ENCODE measurements around the gene GNAI3. TPM values are rescaled to one million over a fixed set of nuclear protein-coding genes. Genes with fewer than 3 reads are reported as not detected.
A peak's percentile ranks its signal among the peaks of the same experiment; 100 is the strongest.

Gene GNAI3
- polyA plus RNA-seq, 1 donor (not counting 4 experiments of a cell fraction or from before 2014, with no cell fraction given): 14.1 TPM

DNA sequence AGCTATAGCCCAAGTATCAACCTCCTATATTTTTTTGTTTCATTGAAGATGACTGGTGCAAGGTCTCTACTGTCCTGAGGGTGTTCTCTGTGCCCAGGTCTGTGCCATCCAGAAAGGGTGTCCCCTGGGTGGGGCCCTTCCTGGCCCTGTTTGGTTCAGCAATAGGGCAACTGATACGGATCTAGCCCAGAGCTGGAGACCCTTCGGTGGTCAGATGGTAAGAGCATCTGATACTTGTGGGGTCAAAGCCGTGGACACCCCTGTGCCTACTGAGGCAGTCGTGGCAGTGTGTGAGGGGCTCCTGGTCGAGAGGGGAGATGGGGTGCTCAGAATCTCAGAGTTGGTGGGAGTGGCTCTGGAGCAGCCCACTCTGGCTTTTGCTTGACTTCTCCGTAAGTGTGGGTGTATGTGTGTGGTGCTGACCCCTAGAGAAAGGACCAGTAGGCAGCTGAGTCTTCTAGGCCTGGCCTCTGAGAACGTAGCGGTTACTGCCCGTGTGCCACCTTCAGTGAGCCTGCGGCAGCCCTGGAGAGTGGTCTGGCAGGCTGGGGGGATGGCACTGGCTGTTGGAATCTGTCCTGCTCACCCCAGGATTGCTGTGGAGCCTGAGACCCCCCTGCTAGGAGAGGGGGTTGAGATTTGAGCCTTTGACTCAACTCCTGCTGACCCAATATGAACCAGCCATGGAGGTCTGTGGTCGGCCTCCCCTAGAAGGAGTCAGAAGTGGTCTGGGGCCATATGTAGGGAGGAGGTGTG, 73.9 kb downstream of the GNAI3 start:
- Histone ChIP-seq H3K4me2 (ENCODE audit: control insufficient read depth, extremely low read depth, insufficient read depth, low read depth, low read length) (peak overlapping the region; percentile 99), H3K4me1 (ENCODE audit: control insufficient read depth, extremely low read depth, insufficient read depth, low read length) (peaks cover 24% of the 10 kb centered on the region), H3K4me3 (ENCODE audit: control insufficient read depth in 2 of 3, extremely low read depth in 1 of 3, insufficient read depth in 2 of 3, low read depth in 1 of 3, low read length in 3 of 3) (no peak overlapping the region), H3K27ac (ENCODE audit: control insufficient read depth, insufficient read depth, low read length) (no peak overlapping the region), H4K20me1 (ENCODE audit: control insufficient read depth, extremely low read depth, insufficient read depth, low read length) (no peaks in the 10 kb centered on the region), H3K9me1 (ENCODE audit: control insufficient read depth, extremely low read depth, insufficient read depth, low read length) (no peaks in the 10 kb centered on the region), H3K27me3 (ENCODE audit: control insufficient read depth, extremely low read depth, insufficient read depth, low read length) (no peaks in the 10 kb centered on the region), H3K79me2 (ENCODE audit: control insufficient read depth, insufficient read depth, low read length) (peaks cover 50% of the 10 kb centered on the region), H3K9ac (ENCODE audit: control insufficient read depth, extremely low read depth, insufficient read depth, low read length) (no peak overlapping the region), H3K36me3 (ENCODE audit: control insufficient read depth in 2 of 2, extremely low read depth in 1 of 2, insufficient read depth in 2 of 2, low read length in 2 of 2) (peaks cover 0 to 5% of the 10 kb centered on the region in 2 experiments), H2AFZ (ENCODE audit: control insufficient read depth, low read length) (no peak overlapping the region), H3K9me3 (ENCODE audit: control insufficient read depth, low read depth, low read length) (no peaks in the 10 kb centered on the region)
- dilution Hi-C loops (cut with MboI; ENCODE audit: extremely low pct_ligation_motif_present, low sequenced_read_pairs): no loop called here
- DNase-seq (ENCODE audit: low read depth, low spot score) (no peak), FAIRE-seq (no peak)
- no peak for TF ChIP-seq EZH2 (IDR thresholded peaks at IDR 0.05; ENCODE audit: low read length)
- TF ChIP-seq, protein P1, sequence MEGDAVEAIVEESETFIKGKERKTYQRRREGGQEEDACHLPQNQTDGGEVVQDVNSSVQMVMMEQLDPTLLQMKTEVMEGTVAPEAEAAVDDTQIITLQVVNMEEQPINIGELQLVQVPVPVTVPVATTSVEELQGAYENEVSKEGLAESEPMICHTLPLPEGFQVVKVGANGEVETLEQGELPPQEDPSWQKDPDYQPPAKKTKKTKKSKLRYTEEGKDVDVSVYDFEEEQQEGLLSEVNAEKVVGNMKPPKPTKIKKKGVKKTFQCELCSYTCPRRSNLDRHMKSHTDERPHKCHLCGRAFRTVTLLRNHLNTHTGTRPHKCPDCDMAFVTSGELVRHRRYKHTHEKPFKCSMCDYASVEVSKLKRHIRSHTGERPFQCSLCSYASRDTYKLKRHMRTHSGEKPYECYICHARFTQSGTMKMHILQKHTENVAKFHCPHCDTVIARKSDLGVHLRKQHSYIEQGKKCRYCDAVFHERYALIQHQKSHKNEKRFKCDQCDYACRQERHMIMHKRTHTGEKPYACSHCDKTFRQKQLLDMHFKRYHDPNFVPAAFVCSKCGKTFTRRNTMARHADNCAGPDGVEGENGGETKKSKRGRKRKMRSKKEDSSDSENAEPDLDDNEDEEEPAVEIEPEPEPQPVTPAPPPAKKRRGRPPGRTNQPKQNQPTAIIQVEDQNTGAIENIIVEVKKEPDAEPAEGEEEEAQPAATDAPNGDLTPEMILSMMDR (optimal IDR thresholded peaks at IDR 0.05 in 1 of 3, IDR thresholded peaks at IDR 0.05 in 1 of 3, conservative IDR thresholded peaks at IDR 0.05 in 1 of 3; ENCODE audit: extremely low read depth in 1 of 3, insufficient read depth in 2 of 3, low read length in 3 of 3): no peak

DNA sequence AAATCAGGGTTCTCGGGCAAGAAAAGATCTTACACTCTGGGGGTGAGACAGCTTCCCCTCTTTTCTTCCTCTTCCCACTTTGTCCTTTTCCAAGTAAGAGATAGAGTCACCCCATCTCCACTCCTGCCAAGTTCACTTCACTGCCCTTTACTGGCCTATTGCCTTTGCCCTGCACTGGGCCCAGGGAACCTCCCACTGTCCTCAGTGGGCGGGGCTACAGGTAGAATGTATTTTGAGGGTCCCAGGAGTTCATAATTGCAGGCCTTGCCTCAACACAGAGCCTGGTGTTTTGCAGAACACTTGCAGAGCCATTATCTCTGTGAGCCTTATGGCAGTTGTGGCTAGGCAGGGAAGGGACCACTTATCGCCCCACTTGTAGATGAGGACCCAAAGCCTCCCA, 74.5 kb downstream of the GNAI3 start:
- no peak for FAIRE-seq
- DNase-seq (ENCODE audit: low read depth, low spot score): no peak
- no peaks in the 10 kb centered on the region for H3K9me3 ChIP-seq (ENCODE audit: control insufficient read depth, low read depth, low read length)
- H3K27ac ChIP-seq (ENCODE audit: control insufficient read depth, insufficient read depth, low read length): no peak overlapping the region
- no peak overlapping the region for H3K9ac ChIP-seq (ENCODE audit: control insufficient read depth, extremely low read depth, insufficient read depth, low read length)
- dilution Hi-C loops (cut with MboI; ENCODE audit: extremely low pct_ligation_motif_present, low sequenced_read_pairs): no loop called here
- H2AFZ ChIP-seq (ENCODE audit: control insufficient read depth, low read length): no peak overlapping the region
- H3K36me3 ChIP-seq (ENCODE audit: control insufficient read depth in 2 of 2, extremely low read depth in 1 of 2, insufficient read depth in 2 of 2, low read length in 2 of 2): peaks cover 4 to 5% of the 10 kb centered on the region in 2 experiments
- H3K4me1 ChIP-seq (ENCODE audit: control insufficient read depth, extremely low read depth, insufficient read depth, low read length): peaks cover 20% of the 10 kb centered on the region
- H3K9me1 ChIP-seq (ENCODE audit: control insufficient read depth, extremely low read depth, insufficient read depth, low read length): no peaks in the 10 kb centered on the region
- H3K4me2 ChIP-seq (ENCODE audit: control insufficient read depth, extremely low read depth, insufficient read depth, low read depth, low read length): no peak overlapping the region
- no peaks in the 10 kb centered on the region for H3K27me3 ChIP-seq (ENCODE audit: control insufficient read depth, extremely low read depth, insufficient read depth, low read length)
- H3K79me2 ChIP-seq (ENCODE audit: control insufficient read depth, insufficient read depth, low read length): peaks cover 50% of the 10 kb centered on the region
- no peak for TF ChIP-seq EZH2 (IDR thresholded peaks at IDR 0.05; ENCODE audit: low read length)
- TF ChIP-seq, protein P1 (optimal IDR thresholded peaks at IDR 0.05 in 1 of 3, IDR thresholded peaks at IDR 0.05 in 1 of 3, conservative IDR thresholded peaks at IDR 0.05 in 1 of 3; ENCODE audit: extremely low read depth in 1 of 3, insufficient read depth in 2 of 3, low read length in 3 of 3): no peak
- no peak overlapping the region for H3K4me3 ChIP-seq (ENCODE audit: control insufficient read depth in 2 of 3, extremely low read depth in 1 of 3, insufficient read depth in 2 of 3, low read depth in 1 of 3, low read length in 3 of 3)
- no peaks in the 10 kb centered on the region for H4K20me1 ChIP-seq (ENCODE audit: control insufficient read depth, extremely low read depth, insufficient read depth, low read length)
